GM12874 (cell line): Measurements from ENCODE around the gene B3GNT7.
A peak's percentile ranks its signal among the peaks of the same experiment; 100 is the strongest.

ENCODE experiments used
- CTCF ChIP-seq: IDR thresholded peaks from 2 replicates; pipeline ENCODE4 v1.5.1; 2011; ENCODE audit warnings: low read depth, mild to moderate bottlenecking, control low read depth, low read length, moderate library complexity; ENCODE audit not compliant: insufficient read depth

B3GNT7 gene

GRCh38 chr2:231395188-231396057 lies at the start of gene B3GNT7:
Gene B3GNT7, plus strand, starts transcription at chr2:231395710. Its CDS starts 94 bp downstream, at chr2:231395804.
- TF ChIP-seq CTCF, result 0 out of 2 replicates have a peak, but pooled peaks have one; percentile 1

- no peak for TF ChIP-seq CTCF
Observed at GRCh38 chr2:231347081-231347480, 48.4 kb upstream of the B3GNT7 start.

GRCh38 chr2:231347638-231348037 lies 47.9 kb upstream of the B3GNT7 start:
- no peak for TF ChIP-seq CTCF

- TF ChIP-seq CTCF, result no peak
Observed at GRCh38 chr2:231348173-231348572, 47.3 kb upstream of the B3GNT7 start.

GRCh38 chr2:231348704-231349373 lies 46.7 kb upstream of the B3GNT7 start:
- TF ChIP-seq CTCF, result no peak

GRCh38 chr2:231351648-231352047 lies 43.9 kb upstream of the B3GNT7 start:
- no peak for TF ChIP-seq CTCF

GRCh38 chr2:231353469-231353868 lies 42.0 kb upstream of the B3GNT7 start:
- no peak for TF ChIP-seq CTCF
